ENCODE data around the gene NCAPD3. TPM values are rescaled to one million over a fixed set of nuclear protein-coding genes. Genes with fewer than 3 reads are reported as not detected.

Gene NCAPD3
- total and polyA plus RNA-seq, 2 donors (not counting 1 experiment from before 2014, with no cell fraction given), result 12.9 to 32.2 TPM

- H3K27me3 Mint-ChIP-seq, result peaks cover 10% of the 10 kb centered on the region
- H3K27ac ChIP-seq (ENCODE audit: low read length in 2 of 2), result no peak overlapping the region
- H3K79me2 ChIP-seq (ENCODE audit: control insufficient read depth, insufficient read depth, low read length), result no peaks in the 10 kb centered on the region
- H3K4me3 Mint-ChIP-seq, result no peak overlapping the region
- H3K4me1 ChIP-seq (ENCODE audit: control insufficient read depth in 2 of 2, insufficient read depth in 2 of 2, low read length in 2 of 2), result no peaks in the 10 kb centered on the region
- H3K27me3 ChIP-seq (replicated peaks in 1 of 4; ENCODE audit: control extremely low read depth in 1 of 4, control insufficient read depth in 3 of 4, insufficient read depth in 4 of 4, low read length in 3 of 4), result peaks cover 0 to 3% (median 0%) of the 10 kb centered on the region in 4 experiments
- TF ChIP-seq CTCF (IDR thresholded peaks at IDR 0.05), result no peak
- no peak for TF ChIP-seq EZH2 (IDR thresholded peaks at IDR 0.05; ENCODE audit: borderline replicate concordance, insufficient read depth, low read depth, low read length, poor library complexity, severe bottlenecking)
- intact Hi-C loops (cut with micrococcal nuclease), result no loop called here
- H3K9me3 Mint-ChIP-seq (ENCODE audit: insufficient read depth), result no peaks in the 10 kb centered on the region
- no peak overlapping the region for H3K27ac Mint-ChIP-seq
- no peaks in the 10 kb centered on the region for H3K4me1 Mint-ChIP-seq
- no peak overlapping the region for H3K9ac ChIP-seq (ENCODE audit: low read length)
- no peak overlapping the region for H3K4me2 ChIP-seq (replicated peaks; ENCODE audit: low read depth, low read length, poor library complexity, severe bottlenecking)
- DNase-seq, result no peak
- no peak for ATAC-seq (ENCODE audit: low read depth)
- H3K9me3 ChIP-seq (ENCODE audit: control extremely low read depth in 1 of 3, control insufficient read depth in 2 of 3, insufficient read depth in 1 of 3, low read length in 2 of 3), result no peaks in the 10 kb centered on the region
- ChIA-PET POLR2A (no interaction called here), CTCF (no interaction called here)
- no peaks in the 10 kb centered on the region for H4K20me1 ChIP-seq (ENCODE audit: control insufficient read depth, insufficient read depth, low read length, poor library complexity, severe bottlenecking)
- 98% methylated on average over 5 of the region's 7 CpGs for WGBS (ENCODE audit: insufficient coverage)
- no peak overlapping the region for H2AFZ ChIP-seq (ENCODE audit: insufficient read depth, low read depth, low read length, poor library complexity, severe bottlenecking)
- no peak overlapping the region for H3K4me3 ChIP-seq (ENCODE audit: control extremely low read depth in 1 of 5, extremely low read depth in 1 of 5, insufficient read depth in 1 of 5, low read depth in 2 of 5, low read length in 4 of 5)
- H3K36me3 ChIP-seq (replicated peaks in 1 of 2; ENCODE audit: control extremely low read depth in 1 of 2, control insufficient read depth in 1 of 2, extremely low read depth in 1 of 2, insufficient read depth in 2 of 2, low read length in 1 of 2), result peaks cover 0 to 34% of the 10 kb centered on the region in 2 experiments
These were observed 41.4 kb upstream of the NCAPD3 start for GRCh38 chr11:134264966-134265764.
